Activated T-cell treated with anti-CD3 and anti-CD28 coated beads, Interleukin-2, amount 50 U/mL, for 4 hours (primary cell): ENCODE results near the gene BRD7. TPM values are rescaled to one million over a fixed set of nuclear protein-coding genes. Genes with fewer than 3 reads are reported as not detected.
A peak's percentile ranks its signal among the peaks of the same experiment; 100 is the strongest.

Experiments used
- ATAC-seq, 2 donors: fragments of 200-7000 bp; cut with Tn5 transposase; one replicate each; pipeline ENCODE4 v1.10.0; 2021
- DNase-seq: peaks from one replicate; pipeline ENCODE4 v3.0.0-alpha.2; 2020
- H3K27me3 Mint-ChIP-seq: one replicate; pipeline ENCODE4 v1.8.0; 2021; ENCODE audit warnings: low read depth, mixed read lengths
- H3K36me3 Mint-ChIP-seq: one replicate; pipeline ENCODE4 v1.8.0; 2022; ENCODE audit warnings: mixed read lengths; ENCODE audit not compliant: insufficient read depth
- H3K4me1 Mint-ChIP-seq: one replicate; pipeline ENCODE4 v1.8.0; 2021; ENCODE audit warnings: low read depth, mixed read lengths
- H3K4me3 Mint-ChIP-seq: one replicate; pipeline ENCODE4 v1.8.0; 2021; ENCODE audit warnings: mild to moderate bottlenecking, moderate library complexity, mixed read lengths
- H3K9me3 Mint-ChIP-seq: one replicate; pipeline ENCODE4 v1.8.0; 2021; ENCODE audit warnings: mixed read lengths
- total RNA-seq, 3 donors: library from RNA; stranded (reverse); gene quantifications; one replicate each; pipeline ENCODE4 v1.2.1, GENCODE V29; 2021

BRD7 gene
- total RNA-seq, 3 donors from 2014 or later = 87.1 to 91.1 (median 91.0) TPM

GRCh38 chr16:50373780-50374179 is 5.0 kb upstream of the BRD7 start:
- peaks cover 11% of the 10 kb centered on the region for H3K4me1 Mint-ChIP-seq
- H3K9me3 Mint-ChIP-seq = no peaks in the 10 kb centered on the region
- H3K4me3 Mint-ChIP-seq = no peak overlapping the region
- H3K36me3 Mint-ChIP-seq = no peaks in the 10 kb centered on the region
- peaks cover 10% of the 10 kb centered on the region for H3K27me3 Mint-ChIP-seq
- DNase-seq (no peak), ATAC-seq (no peak)

- H3K36me3 Mint-ChIP-seq = no peaks in the 10 kb centered on the region
These were observed 4.5 kb upstream of the BRD7 start for GRCh38 chr16:50373345-50373701.

GRCh38 chr16:50372611-50373344 is 4.0 kb upstream of the BRD7 start:
- Mint-ChIP-seq H3K27me3 (peaks cover 10% of the 10 kb centered on the region), H3K9me3 (no peaks in the 10 kb centered on the region), H3K36me3 (no peaks in the 10 kb centered on the region), H3K4me3 (no peak overlapping the region), H3K4me1 (peaks cover 15% of the 10 kb centered on the region)
- ATAC-seq (no peak), DNase-seq (no peak)

More at GRCh38 chr16:50373345-50373701, 4.5 kb upstream of the BRD7 start:
- DNase-seq = no peak
- Mint-ChIP-seq H3K27me3 (peaks cover 10% of the 10 kb centered on the region), H3K4me3 (no peak overlapping the region), H3K4me1 (peaks cover 11% of the 10 kb centered on the region), H3K9me3 (no peaks in the 10 kb centered on the region)
- ATAC-seq = no peak

GRCh38 chr16:50371936-50372595 is 3.3 kb upstream of the BRD7 start:
- H3K9me3 Mint-ChIP-seq = no peaks in the 10 kb centered on the region
- H3K4me1 Mint-ChIP-seq = peaks cover 21% of the 10 kb centered on the region
- ATAC-seq (no peak), DNase-seq (no peak)
- no peak overlapping the region for H3K4me3 Mint-ChIP-seq
- H3K27me3 Mint-ChIP-seq = peaks cover 8% of the 10 kb centered on the region
- H3K36me3 Mint-ChIP-seq = no peaks in the 10 kb centered on the region

- Mint-ChIP-seq H3K36me3 (peaks cover 3% of the 10 kb centered on the region), H3K27me3 (peaks cover 5% of the 10 kb centered on the region), H3K4me1 (peaks cover 29% of the 10 kb centered on the region), H3K9me3 (no peaks in the 10 kb centered on the region), H3K4me3 (no peak overlapping the region)
- ATAC-seq = no peak
- no peak for DNase-seq
These were observed 2.4 kb upstream of the BRD7 start for GRCh38 chr16:50371036-50371716.

- Mint-ChIP-seq H3K27me3 (peaks cover 5% of the 10 kb centered on the region), H3K4me3 (peak overlapping the region; percentile 87), H3K4me1 (peaks cover 48% of the 10 kb centered on the region), H3K36me3 (peaks cover 15% of the 10 kb centered on the region), H3K9me3 (no peaks in the 10 kb centered on the region)
- ATAC-seq (no peak), DNase-seq (no peak)
These were observed 481 bp upstream of the BRD7 start for GRCh38 chr16:50369133-50369804.

- H3K4me1 Mint-ChIP-seq = peaks cover 58% of the 10 kb centered on the region
- peaks cover 24% of the 10 kb centered on the region for H3K36me3 Mint-ChIP-seq
- H3K27me3 Mint-ChIP-seq = no peaks in the 10 kb centered on the region
- no peaks in the 10 kb centered on the region for H3K9me3 Mint-ChIP-seq
- DNase-seq (no peak), ATAC-seq (no peak)
- H3K4me3 Mint-ChIP-seq = peak overlapping the region; percentile 96
These were observed 895 bp downstream of the BRD7 start for GRCh38 chr16:50367777-50368409.

- H3K36me3 Mint-ChIP-seq = peaks cover 32% of the 10 kb centered on the region
- no peak for ATAC-seq
These were observed 2.8 kb downstream of the BRD7 start for GRCh38 chr16:50365791-50366575.

GRCh38 chr16:50363656-50364055 is 5.1 kb downstream of the BRD7 start:
- Mint-ChIP-seq H3K9me3 (no peaks in the 10 kb centered on the region), H3K36me3 (peaks cover 35% of the 10 kb centered on the region), H3K27me3 (no peaks in the 10 kb centered on the region), H3K4me1 (peaks cover 77% of the 10 kb centered on the region), H3K4me3 (no peak overlapping the region)
- ATAC-seq (no peak), DNase-seq (no peak)

More at GRCh38 chr16:50365791-50366575, 2.8 kb downstream of the BRD7 start:
- Mint-ChIP-seq H3K4me3 (peak overlapping the region; percentile 35), H3K9me3 (no peaks in the 10 kb centered on the region), H3K4me1 (peaks cover 71% of the 10 kb centered on the region), H3K27me3 (no peaks in the 10 kb centered on the region)
- DNase-seq = no peak

GRCh38 chr16:50360779-50361178 is 8.0 kb downstream of the BRD7 start:
- ATAC-seq = peak; percentile 54 to 57
- no peak for DNase-seq
- Mint-ChIP-seq H3K4me1 (peaks cover 63% of the 10 kb centered on the region), H3K4me3 (no peak overlapping the region), H3K9me3 (no peaks in the 10 kb centered on the region), H3K27me3 (no peaks in the 10 kb centered on the region), H3K36me3 (peaks cover 31% of the 10 kb centered on the region)

GRCh38 chr16:50360033-50360778 is 8.6 kb downstream of the BRD7 start:
- no peak for ATAC-seq
- DNase-seq = no peak
- Mint-ChIP-seq H3K36me3 (peaks cover 27% of the 10 kb centered on the region), H3K27me3 (no peaks in the 10 kb centered on the region), H3K4me1 (peaks cover 57% of the 10 kb centered on the region), H3K4me3 (no peak overlapping the region), H3K9me3 (no peaks in the 10 kb centered on the region)

- DNase-seq = no peak
- ATAC-seq = no peak
- no peak overlapping the region for H3K4me3 Mint-ChIP-seq
These were observed 9.2 kb downstream of the BRD7 start for GRCh38 chr16:50359626-50360025.

More at GRCh38 chr16:50359626-50360025, 9.2 kb downstream of the BRD7 start:
- H3K4me1 Mint-ChIP-seq = peaks cover 54% of the 10 kb centered on the region
- H3K9me3 Mint-ChIP-seq = no peaks in the 10 kb centered on the region
- no peaks in the 10 kb centered on the region for H3K27me3 Mint-ChIP-seq
- peaks cover 26% of the 10 kb centered on the region for H3K36me3 Mint-ChIP-seq
